Subcutaneous adipose tissue (tissue), 4 donors: Measurements from ENCODE around the gene SLC22A13. TPM values are rescaled to one million over a fixed set of nuclear protein-coding genes. Genes with fewer than 3 reads are reported as not detected.

ENCODE experiments used
- total RNA-seq, 4 donors: library from RNA; depleted of rRNA; stranded (reverse); fragments of >200 nt; gene quantifications; one replicate each; pipeline ENCODE4 v1.1.0, GENCODE V29; 2016
- TF ChIP-seq, protein P1 (sequence below): fragments of 450-650 bp; IDR thresholded peaks from one replicate; pipeline ENCODE4 v1.5.1; 2016; ENCODE audit warnings: low read depth, mild to moderate bottlenecking, control low read depth, antibody characterized with exemption, moderate library complexity

Gene SLC22A13
- total RNA-seq, 4 donors from 2014 or later = 0.51 TPM; not detected in 3

DNA sequence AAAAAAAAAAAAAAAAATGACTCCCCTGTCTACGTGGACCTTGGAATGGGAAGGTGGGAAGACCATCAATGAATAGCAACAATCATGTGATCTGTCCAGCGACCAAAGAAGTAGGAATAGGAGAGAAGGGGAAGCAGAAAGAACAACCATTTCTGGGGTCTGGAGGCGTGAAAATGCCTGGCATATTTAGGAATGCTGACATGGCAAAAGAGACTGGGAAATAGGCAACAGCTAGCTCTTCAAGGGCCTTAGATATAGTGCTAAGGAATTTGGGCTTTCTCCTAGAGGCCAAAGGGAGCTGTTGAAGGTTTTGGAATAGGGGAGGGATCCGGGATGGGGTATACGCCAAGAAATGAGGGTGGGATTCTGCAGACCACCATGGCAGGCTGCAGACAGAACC, 5.9 kb downstream of the SLC22A13 start:
- TF ChIP-seq, protein P1, sequence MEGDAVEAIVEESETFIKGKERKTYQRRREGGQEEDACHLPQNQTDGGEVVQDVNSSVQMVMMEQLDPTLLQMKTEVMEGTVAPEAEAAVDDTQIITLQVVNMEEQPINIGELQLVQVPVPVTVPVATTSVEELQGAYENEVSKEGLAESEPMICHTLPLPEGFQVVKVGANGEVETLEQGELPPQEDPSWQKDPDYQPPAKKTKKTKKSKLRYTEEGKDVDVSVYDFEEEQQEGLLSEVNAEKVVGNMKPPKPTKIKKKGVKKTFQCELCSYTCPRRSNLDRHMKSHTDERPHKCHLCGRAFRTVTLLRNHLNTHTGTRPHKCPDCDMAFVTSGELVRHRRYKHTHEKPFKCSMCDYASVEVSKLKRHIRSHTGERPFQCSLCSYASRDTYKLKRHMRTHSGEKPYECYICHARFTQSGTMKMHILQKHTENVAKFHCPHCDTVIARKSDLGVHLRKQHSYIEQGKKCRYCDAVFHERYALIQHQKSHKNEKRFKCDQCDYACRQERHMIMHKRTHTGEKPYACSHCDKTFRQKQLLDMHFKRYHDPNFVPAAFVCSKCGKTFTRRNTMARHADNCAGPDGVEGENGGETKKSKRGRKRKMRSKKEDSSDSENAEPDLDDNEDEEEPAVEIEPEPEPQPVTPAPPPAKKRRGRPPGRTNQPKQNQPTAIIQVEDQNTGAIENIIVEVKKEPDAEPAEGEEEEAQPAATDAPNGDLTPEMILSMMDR = no peak

DNA sequence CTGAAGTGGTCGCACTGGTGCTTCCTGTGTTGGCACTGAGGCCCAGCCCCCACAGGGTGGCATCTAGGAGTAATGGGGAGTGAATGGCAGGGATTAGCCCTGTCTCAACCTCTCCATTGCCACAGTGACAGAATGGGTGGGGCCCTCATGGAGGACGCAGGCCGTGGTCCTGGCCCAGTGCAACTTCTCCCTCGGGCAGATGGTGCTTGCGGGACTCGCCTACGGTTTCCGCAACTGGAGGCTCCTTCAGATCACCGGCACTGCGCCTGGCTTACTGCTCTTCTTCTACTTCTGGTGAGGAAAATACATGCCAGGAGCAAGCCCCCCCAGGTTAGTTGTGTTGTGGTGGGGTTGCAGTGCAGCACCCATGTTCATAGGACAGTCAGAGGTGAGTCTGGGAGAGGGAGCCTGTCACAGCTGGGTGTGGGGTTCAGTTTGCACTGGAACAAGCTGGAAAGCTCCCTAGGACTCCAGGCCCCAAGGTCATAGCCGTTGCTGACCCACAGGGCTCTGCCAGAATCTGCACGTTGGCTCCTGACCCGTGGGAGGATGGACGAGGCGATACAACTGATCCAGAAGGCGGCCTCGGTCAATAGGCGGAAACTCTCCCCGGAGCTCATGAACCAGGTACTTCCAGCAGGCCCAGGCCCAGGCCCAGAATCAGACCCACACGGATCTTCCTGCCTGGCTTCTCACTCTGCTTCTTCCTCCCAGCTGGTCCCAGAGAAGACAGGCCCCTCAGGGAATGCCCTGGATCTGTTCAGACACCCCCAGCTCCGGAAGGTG, 9.4 kb downstream of the SLC22A13 start:
- TF ChIP-seq, protein P1 = no peak

DNA sequence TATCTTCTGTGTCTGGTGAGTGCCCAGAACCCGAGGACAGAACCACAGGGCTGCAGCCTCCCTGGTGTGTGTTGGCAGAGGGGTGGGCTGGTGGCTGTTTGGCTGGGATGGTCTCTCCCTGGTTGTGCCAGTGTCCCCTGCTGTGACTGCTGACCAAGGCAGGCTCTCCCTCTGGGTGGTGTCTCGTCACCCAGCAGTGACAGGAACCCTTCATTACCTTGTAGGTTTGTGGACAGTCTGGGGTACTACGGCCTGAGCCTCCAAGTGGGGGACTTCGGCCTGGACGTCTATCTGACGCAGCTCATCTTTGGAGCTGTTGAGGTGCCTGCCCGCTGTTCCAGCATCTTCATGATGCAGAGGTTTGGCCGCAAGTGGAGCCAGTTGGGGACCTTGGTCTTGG, 10.0 kb downstream of the SLC22A13 start:
- TF ChIP-seq, protein P1 = no peak

DNA sequence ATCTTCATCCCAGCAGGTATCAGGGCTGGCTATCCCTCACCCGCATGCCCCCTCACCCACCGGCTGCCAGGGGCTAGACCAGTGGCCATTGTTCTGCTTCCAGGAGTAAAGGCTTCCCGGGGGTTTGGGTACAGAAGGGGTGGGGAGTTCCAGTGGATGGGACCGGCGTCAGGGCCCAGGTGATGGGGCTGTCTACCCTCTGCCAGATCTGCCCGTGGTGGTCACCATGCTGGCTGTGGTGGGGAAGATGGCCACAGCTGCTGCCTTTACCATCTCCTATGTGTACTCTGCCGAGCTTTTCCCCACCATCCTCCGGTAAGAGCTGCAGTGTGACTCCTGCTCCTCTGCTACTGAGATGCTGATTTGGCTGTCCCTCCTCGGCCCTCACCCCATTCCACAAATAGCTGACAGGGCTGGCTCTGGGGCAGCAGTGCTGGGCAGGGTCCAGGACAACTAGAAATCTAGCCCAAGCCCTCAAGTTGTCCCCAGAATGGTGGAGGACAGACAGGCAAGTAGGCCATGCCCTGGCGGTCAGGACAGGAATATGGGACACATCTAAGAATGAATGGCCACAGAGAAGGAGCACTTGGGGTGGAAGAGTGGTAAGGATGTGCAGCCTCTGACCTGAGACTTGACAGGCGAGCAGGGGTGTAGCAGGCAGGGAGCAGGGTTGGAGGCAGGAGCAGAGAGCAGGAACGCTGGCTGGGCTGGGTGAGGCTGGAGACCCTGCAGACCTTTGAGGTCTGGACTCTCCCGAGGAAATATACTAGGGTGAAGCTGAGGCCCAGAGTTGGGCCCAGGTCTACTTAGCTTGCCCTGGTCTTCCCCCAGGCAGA, 10.7 kb downstream of the SLC22A13 start:
- TF ChIP-seq, protein P1 = no peak

DNA sequence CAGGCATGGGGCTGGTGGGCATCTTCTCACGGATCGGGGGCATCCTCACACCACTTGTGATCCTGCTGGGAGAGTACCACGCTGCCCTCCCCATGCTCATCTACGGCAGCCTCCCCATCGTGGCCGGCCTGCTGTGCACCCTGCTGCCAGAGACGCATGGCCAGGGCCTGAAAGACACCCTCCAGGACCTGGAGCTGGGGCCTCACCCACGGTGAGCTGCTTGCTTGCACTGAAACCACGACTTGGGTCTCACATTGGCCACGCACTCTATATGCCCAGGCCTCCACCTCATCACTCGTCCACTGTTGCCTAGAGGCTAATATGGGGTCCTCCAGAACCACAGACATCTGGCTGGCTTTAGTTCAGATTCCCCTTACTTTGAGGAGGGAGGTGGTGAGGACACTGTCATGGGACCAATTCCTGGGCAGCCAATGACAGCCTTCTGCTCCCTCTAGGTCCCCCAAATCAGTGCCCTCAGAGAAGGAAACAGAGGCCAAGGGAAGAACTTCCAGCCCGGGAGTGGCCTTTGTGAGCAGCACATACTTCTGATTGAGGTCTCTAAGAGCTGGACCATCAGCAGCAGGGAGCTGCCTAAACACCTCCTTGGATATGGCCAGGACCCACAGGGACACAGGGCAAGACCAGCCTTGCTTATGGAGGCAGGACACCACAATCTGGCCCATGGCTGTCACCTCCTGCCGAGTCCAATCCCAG, 11.5 kb downstream of the SLC22A13 start:
- TF ChIP-seq, protein P1 = no peak

DNA sequence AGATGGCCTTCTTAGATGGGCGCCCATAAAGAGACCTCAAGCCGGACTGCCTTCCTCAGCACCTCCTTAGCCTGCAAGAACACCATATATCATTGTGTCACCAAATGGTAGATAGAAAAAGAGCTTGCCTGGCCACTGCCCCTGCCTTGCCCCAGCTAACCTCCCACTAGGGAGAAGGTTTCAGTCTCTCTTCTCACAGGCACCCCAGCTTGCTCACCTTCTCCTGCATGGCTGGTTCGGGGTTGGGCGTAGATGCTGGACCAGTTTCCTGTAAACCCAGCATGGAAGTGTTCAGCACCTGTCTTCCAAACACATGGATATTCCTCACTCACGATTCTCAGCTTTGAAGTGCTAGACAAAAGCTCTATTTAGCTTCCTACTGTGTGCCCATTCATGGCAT, 13.2 kb downstream of the SLC22A13 start:
- TF ChIP-seq, protein P1 = no peak
